ENCODE results near the gene ALOX5.

GRCh38 chr10:45378914-45379726 is 5.1 kb downstream of the ALOX5 start:
- no peak for TF ChIP-seq FOSL2 (IDR thresholded peaks at IDR 0.05; ENCODE audit: borderline replicate concordance, low read depth)
- TF ChIP-seq TAF1 (IDR thresholded peaks at IDR 0.05; ENCODE audit: borderline replicate concordance, low read depth, low read length): no peak
- TF ChIP-seq MXI1 (IDR thresholded peaks at IDR 0.05; ENCODE audit: low read depth, low read length): no peak
- TF ChIP-seq YY1 (IDR thresholded peaks at IDR 0.05; ENCODE audit: low read depth): no peak
- TF ChIP-seq EP300 (IDR thresholded peaks at IDR 0.05; ENCODE audit: borderline replicate concordance in 1 of 2, low read depth in 1 of 2, low read length in 1 of 2): no peak
- no peak for TF ChIP-seq CHD2 (IDR thresholded peaks at IDR 0.05; ENCODE audit: low read length, partially characterized antibody)
- TF ChIP-seq CTCF (IDR thresholded peaks at IDR 0.05): no peak
- TF ChIP-seq RFX5 (IDR thresholded peaks at IDR 0.05; ENCODE audit: low read length): no peak

Measured in SK-N-SH (cell line).